A204.1 (cell line): Measurements from ENCODE around the gene COASY.
"Not testable (repeated sequence)": the region's sequence is repeated elsewhere in the genome, so short reads cannot be mapped to it uniquely, and the experiment has no call there.

Source experiments
- FAIRE-seq: peaks from 2 replicates; lab custom pipeline; 2012; peaks lifted over from hg19 to GRCh38; lab: Jason Lieb, UNC

Gene COASY

GRCh38 chr17:42553161-42553818 is 8.7 kb upstream of the COASY start:
- no peak for FAIRE-seq

GRCh38 chr17:42553866-42554249 is 8.1 kb upstream of the COASY start:
- FAIRE-seq, result no peak

GRCh38 chr17:42554250-42555121 is 7.5 kb upstream of the COASY start:
- no peak for FAIRE-seq

GRCh38 chr17:42555122-42555622 is 6.8 kb upstream of the COASY start:
- FAIRE-seq, result no peak

- FAIRE-seq, result not testable (repeated sequence)
Measured at GRCh38 chr17:42555961-42556617, 5.9 kb upstream of the COASY start.

- no peak for FAIRE-seq
Measured at GRCh38 chr17:42559075-42559474, 2.9 kb upstream of the COASY start.

- FAIRE-seq, result no peak
Measured at GRCh38 chr17:42560246-42560645, 1.7 kb upstream of the COASY start.

- FAIRE-seq, result no peak
Measured at GRCh38 chr17:42562388-42563142, 617 bp downstream of the COASY start.

GRCh38 chr17:42563143-42563509 is 1.2 kb downstream of the COASY start:
- no peak for FAIRE-seq

GRCh38 chr17:42563543-42563942 is 1.6 kb downstream of the COASY start:
- FAIRE-seq, result no peak

- no peak for FAIRE-seq
Measured at GRCh38 chr17:42563950-42564349, 2.0 kb downstream of the COASY start.

GRCh38 chr17:42564815-42565522 is 3.0 kb downstream of the COASY start:
- no peak for FAIRE-seq

- FAIRE-seq, result no peak
Measured at GRCh38 chr17:42565523-42566214, 3.7 kb downstream of the COASY start.

- no peak for FAIRE-seq
Measured at GRCh38 chr17:42566215-42566882, 4.4 kb downstream of the COASY start.

GRCh38 chr17:42566883-42567573 is 5.1 kb downstream of the COASY start, which contains the start of gene MLX:
Gene MLX, plus strand, starts transcription at chr17:42567100. Its CDS starts 25 bp downstream, at chr17:42567125.
- FAIRE-seq, result no peak

- no peak for FAIRE-seq
Measured at GRCh38 chr17:42568341-42569111, 6.6 kb downstream of the COASY start.

- FAIRE-seq, result no peak
Measured at GRCh38 chr17:42571435-42572225, 9.7 kb downstream of the COASY start.

GRCh38 chr17:42573095-42573494 is 11.1 kb downstream of the COASY start:
- no peak for FAIRE-seq
